A673 (cell line): ENCODE measurements around the gene YEATS2.

Experiments used
- EZH2 ChIP-seq: fragments of 200-600 bp; sonication (generic); IDR thresholded peaks from 2 replicates; pipeline ENCODE4 v1.6.1; 2017; ENCODE audit warnings: borderline replicate concordance, low read depth, mild to moderate bottlenecking, mixed read lengths, antibody characterized with exemption, low read length; ENCODE audit not compliant: poor library complexity, severe bottlenecking
- TF ChIP-seq, protein P1 (sequence below): fragments of 300-800, 200-600 bp; sonication (generic); conservative IDR thresholded peaks from 2 replicates; pipeline ENCODE4 v1.5.1; 2017; ENCODE audit warnings: low read depth, mild to moderate bottlenecking, antibody characterized with exemption, low read length, moderate library complexity, mixed read lengths

DNA sequence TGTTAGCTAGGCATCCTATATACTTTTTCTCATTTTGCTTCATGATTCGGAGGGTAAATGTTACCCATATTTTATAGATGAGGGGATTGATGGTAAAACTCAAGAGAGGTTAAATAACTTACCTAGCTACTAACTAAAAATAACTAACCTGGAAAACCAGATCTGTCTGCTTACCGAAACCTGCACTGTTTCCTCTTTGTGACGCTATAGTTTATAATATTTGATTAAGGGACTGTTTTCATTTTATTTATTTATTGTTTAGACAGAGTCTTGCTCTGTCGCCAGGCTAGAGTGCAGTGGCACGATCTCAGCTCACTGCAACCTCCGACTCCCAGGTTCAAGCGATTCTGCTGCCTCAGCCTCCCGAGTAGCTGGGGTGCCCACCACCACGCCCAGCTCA lies 71.9 kb downstream of the YEATS2 start:
- TF ChIP-seq, protein P1, sequence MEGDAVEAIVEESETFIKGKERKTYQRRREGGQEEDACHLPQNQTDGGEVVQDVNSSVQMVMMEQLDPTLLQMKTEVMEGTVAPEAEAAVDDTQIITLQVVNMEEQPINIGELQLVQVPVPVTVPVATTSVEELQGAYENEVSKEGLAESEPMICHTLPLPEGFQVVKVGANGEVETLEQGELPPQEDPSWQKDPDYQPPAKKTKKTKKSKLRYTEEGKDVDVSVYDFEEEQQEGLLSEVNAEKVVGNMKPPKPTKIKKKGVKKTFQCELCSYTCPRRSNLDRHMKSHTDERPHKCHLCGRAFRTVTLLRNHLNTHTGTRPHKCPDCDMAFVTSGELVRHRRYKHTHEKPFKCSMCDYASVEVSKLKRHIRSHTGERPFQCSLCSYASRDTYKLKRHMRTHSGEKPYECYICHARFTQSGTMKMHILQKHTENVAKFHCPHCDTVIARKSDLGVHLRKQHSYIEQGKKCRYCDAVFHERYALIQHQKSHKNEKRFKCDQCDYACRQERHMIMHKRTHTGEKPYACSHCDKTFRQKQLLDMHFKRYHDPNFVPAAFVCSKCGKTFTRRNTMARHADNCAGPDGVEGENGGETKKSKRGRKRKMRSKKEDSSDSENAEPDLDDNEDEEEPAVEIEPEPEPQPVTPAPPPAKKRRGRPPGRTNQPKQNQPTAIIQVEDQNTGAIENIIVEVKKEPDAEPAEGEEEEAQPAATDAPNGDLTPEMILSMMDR = no peak
- TF ChIP-seq EZH2 = no peak
